SH-SY5Y (cell line): ENCODE measurements around the gene THADA.

Source experiments
- GATA2 ChIP-seq: IDR thresholded peaks from 2 replicates; pipeline ENCODE4 v1.6.1; 2011; ENCODE audit warnings: mild to moderate bottlenecking, low read depth, low read length
- GATA3 ChIP-seq: IDR thresholded peaks from 2 replicates; pipeline ENCODE4 v1.6.1; 2011; ENCODE audit warnings: low read depth, mild to moderate bottlenecking, low read length, moderate library complexity

DNA sequence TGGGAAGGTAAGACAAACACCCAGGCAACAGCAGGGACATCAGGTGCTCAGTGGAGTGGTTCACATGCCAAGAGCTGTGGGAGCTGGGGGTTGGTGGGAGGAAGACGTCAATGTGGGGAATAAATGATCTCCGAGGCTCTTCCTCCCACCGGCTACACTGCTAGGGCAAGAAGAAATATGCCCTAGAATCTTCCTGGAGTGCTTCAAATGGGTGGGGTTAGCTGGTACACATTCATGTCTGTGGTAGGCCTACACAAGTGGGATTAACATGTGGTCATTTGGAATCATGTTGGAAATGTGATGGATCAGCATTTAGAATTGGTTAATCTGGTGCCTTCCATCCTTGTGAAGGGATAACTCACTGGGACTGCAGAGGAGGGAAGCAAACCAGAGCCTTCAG is 357.0 kb downstream of the THADA start:
- no peak for TF ChIP-seq GATA3
- no peak for TF ChIP-seq GATA2
